Liver (tissue), 3 donors: ENCODE results near the gene TTYH1.

Experiments used
- FOXA1 ChIP-seq: IDR thresholded peaks from 2 replicates; pipeline ENCODE4 v1.6.1; 2016; ENCODE audit warnings: antibody characterized with exemption
- GABPA ChIP-seq, 2 donors: IDR thresholded peaks in 1 of 2; conservative IDR thresholded peaks in 1 of 2; 2 replicates each; pipeline ENCODE4 v1.6.1; 2016; ENCODE audit warnings: antibody characterized with exemption in 2 of 2, mild to moderate bottlenecking in 1 of 2, moderate library complexity in 1 of 2
- SP1 ChIP-seq: IDR thresholded peaks from 2 replicates; pipeline ENCODE4 v1.6.1; 2018; ENCODE audit warnings: antibody characterized with exemption, mild to moderate bottlenecking
- TAF1 ChIP-seq: conservative IDR thresholded peaks from 2 replicates; pipeline ENCODE4 v1.6.1; 2016; ENCODE audit warnings: antibody characterized with exemption, mild to moderate bottlenecking
- TF ChIP-seq, protein P1 (sequence below): fragments of 150-350 bp; IDR thresholded peaks from 2 replicates; pipeline ENCODE4 v1.5.1; 2017; ENCODE audit warnings: improper control_type of control experiment, low read depth, low read length; ENCODE audit not compliant: missing input control
- TF ChIP-seq, protein P2 (sequence below): IDR thresholded peaks from 2 replicates; pipeline ENCODE4 v1.6.1; 2016; ENCODE audit warnings: antibody characterized with exemption, mild to moderate bottlenecking
- TF ChIP-seq, protein P3 (sequence below): IDR thresholded peaks from 2 replicates; pipeline ENCODE4 v1.6.1; 2016; ENCODE audit warnings: antibody characterized with exemption
- donor health status: healthy.
- donor health status: healthy.

DNA sequence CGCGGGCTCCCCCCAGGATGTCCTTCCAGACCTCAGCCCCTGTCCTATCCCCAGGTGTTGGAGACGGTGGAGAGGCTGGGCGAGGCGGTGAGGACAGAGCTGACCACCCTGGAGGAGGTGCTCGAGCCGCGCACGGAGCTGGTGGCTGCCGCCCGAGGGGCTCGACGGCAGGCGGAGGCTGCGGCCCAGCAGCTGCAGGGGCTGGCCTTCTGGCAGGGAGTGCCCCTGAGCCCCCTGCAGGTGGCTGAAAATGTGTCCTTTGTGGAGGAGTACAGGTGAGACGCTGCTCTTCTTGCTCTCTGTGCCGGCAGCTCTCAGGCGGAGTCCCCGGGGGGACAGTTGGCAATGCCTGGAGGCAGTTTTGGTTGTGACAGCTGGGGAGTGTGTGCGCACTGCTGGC, 6.9 kb downstream of the TTYH1 start:
- TF ChIP-seq, protein P1, sequence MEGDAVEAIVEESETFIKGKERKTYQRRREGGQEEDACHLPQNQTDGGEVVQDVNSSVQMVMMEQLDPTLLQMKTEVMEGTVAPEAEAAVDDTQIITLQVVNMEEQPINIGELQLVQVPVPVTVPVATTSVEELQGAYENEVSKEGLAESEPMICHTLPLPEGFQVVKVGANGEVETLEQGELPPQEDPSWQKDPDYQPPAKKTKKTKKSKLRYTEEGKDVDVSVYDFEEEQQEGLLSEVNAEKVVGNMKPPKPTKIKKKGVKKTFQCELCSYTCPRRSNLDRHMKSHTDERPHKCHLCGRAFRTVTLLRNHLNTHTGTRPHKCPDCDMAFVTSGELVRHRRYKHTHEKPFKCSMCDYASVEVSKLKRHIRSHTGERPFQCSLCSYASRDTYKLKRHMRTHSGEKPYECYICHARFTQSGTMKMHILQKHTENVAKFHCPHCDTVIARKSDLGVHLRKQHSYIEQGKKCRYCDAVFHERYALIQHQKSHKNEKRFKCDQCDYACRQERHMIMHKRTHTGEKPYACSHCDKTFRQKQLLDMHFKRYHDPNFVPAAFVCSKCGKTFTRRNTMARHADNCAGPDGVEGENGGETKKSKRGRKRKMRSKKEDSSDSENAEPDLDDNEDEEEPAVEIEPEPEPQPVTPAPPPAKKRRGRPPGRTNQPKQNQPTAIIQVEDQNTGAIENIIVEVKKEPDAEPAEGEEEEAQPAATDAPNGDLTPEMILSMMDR = no peak
- TF ChIP-seq, protein P2, sequence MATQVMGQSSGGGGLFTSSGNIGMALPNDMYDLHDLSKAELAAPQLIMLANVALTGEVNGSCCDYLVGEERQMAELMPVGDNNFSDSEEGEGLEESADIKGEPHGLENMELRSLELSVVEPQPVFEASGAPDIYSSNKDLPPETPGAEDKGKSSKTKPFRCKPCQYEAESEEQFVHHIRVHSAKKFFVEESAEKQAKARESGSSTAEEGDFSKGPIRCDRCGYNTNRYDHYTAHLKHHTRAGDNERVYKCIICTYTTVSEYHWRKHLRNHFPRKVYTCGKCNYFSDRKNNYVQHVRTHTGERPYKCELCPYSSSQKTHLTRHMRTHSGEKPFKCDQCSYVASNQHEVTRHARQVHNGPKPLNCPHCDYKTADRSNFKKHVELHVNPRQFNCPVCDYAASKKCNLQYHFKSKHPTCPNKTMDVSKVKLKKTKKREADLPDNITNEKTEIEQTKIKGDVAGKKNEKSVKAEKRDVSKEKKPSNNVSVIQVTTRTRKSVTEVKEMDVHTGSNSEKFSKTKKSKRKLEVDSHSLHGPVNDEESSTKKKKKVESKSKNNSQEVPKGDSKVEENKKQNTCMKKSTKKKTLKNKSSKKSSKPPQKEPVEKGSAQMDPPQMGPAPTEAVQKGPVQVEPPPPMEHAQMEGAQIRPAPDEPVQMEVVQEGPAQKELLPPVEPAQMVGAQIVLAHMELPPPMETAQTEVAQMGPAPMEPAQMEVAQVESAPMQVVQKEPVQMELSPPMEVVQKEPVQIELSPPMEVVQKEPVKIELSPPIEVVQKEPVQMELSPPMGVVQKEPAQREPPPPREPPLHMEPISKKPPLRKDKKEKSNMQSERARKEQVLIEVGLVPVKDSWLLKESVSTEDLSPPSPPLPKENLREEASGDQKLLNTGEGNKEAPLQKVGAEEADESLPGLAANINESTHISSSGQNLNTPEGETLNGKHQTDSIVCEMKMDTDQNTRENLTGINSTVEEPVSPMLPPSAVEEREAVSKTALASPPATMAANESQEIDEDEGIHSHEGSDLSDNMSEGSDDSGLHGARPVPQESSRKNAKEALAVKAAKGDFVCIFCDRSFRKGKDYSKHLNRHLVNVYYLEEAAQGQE = no peak
- no peak for TF ChIP-seq SP1
- no peak for TF ChIP-seq TAF1
- TF ChIP-seq, protein P3, sequence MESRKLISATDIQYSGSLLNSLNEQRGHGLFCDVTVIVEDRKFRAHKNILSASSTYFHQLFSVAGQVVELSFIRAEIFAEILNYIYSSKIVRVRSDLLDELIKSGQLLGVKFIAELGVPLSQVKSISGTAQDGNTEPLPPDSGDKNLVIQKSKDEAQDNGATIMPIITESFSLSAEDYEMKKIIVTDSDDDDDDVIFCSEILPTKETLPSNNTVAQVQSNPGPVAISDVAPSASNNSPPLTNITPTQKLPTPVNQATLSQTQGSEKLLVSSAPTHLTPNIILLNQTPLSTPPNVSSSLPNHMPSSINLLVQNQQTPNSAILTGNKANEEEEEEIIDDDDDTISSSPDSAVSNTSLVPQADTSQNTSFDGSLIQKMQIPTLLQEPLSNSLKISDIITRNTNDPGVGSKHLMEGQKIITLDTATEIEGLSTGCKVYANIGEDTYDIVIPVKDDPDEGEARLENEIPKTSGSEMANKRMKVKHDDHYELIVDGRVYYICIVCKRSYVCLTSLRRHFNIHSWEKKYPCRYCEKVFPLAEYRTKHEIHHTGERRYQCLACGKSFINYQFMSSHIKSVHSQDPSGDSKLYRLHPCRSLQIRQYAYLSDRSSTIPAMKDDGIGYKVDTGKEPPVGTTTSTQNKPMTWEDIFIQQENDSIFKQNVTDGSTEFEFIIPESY = no peak
- no peak for TF ChIP-seq GABPA (IDR thresholded peaks at IDR 0.05 in 1 of 2, conservative IDR thresholded peaks at IDR 0.05 in 1 of 2)
- no peak for TF ChIP-seq FOXA1
